ENCODE data around the gene LRRC3.

- TF ChIP-seq CTCF (tag by site-specific recombination; IDR thresholded peaks at IDR 0.05) (no peak), ZNF121 (tag by site-specific recombination; IDR thresholded peaks at IDR 0.05) (no peak), ZNF692 (tag by site-specific recombination; IDR thresholded peaks at IDR 0.05) (no peak), ZNF571 (tag by site-specific recombination; IDR thresholded peaks at IDR 0.05) (no peak)
Measured at GRCh38 chr21:44478124-44478800, 23.0 kb downstream of the LRRC3 start.

Data from HEK293 (cell line).